HG02943 (cell line): ENCODE measurements around the gene GLI3.

Source experiments
- ATAC-seq: cut with Tn5 transposase; IDR thresholded peaks from one replicate; pipeline ENCODE4 v1.9.1; 2021; ENCODE audit warnings: mild to moderate bottlenecking, low read depth, moderate library complexity; ENCODE audit not compliant: unreplicated experiment

Gene GLI3

GRCh38 chr7:42236976-42237810 is at the start of gene GLI3:
Gene GLI3, minus strand, starts transcription at chr7:42237209. Its CDS starts 13,956 bp downstream, at chr7:42223253.
- ATAC-seq: no peak

- no peak for ATAC-seq
These were observed 48.4 kb upstream of the GLI3 start for GRCh38 chr7:42285383-42285824.

GRCh38 chr7:42283553-42283952 is 46.5 kb upstream of the GLI3 start:
- ATAC-seq: no peak

GRCh38 chr7:42278344-42278743 is 41.3 kb upstream of the GLI3 start:
- ATAC-seq: no peak

- no peak for ATAC-seq
These were observed 37.0 kb upstream of the GLI3 start for GRCh38 chr7:42274053-42274452.

GRCh38 chr7:42272793-42273665 is 36.0 kb upstream of the GLI3 start:
- no peak for ATAC-seq

- ATAC-seq: no peak
These were observed 32.2 kb upstream of the GLI3 start for GRCh38 chr7:42269161-42269560.

- ATAC-seq: no peak
These were observed 27.7 kb upstream of the GLI3 start for GRCh38 chr7:42264702-42265101.

- no peak for ATAC-seq
These were observed 27.0 kb upstream of the GLI3 start for GRCh38 chr7:42263971-42264370.

- no peak for ATAC-seq
These were observed 26.0 kb upstream of the GLI3 start for GRCh38 chr7:42262964-42263363.

GRCh38 chr7:42254217-42254616 is 17.2 kb upstream of the GLI3 start:
- no peak for ATAC-seq

GRCh38 chr7:42253316-42253715 is 16.3 kb upstream of the GLI3 start:
- ATAC-seq: no peak

GRCh38 chr7:42250411-42250810 is 13.4 kb upstream of the GLI3 start:
- no peak for ATAC-seq

GRCh38 chr7:42248579-42248978 is 11.6 kb upstream of the GLI3 start:
- no peak for ATAC-seq

- ATAC-seq: no peak
These were observed 10.3 kb upstream of the GLI3 start for GRCh38 chr7:42247301-42247700.

GRCh38 chr7:42244828-42245227 is 7.8 kb upstream of the GLI3 start:
- no peak for ATAC-seq

GRCh38 chr7:42242381-42242780 is 5.4 kb upstream of the GLI3 start:
- no peak for ATAC-seq

- no peak for ATAC-seq
These were observed 4.4 kb upstream of the GLI3 start for GRCh38 chr7:42241424-42241823.

GRCh38 chr7:42240416-42240815 is 3.4 kb upstream of the GLI3 start:
- no peak for ATAC-seq

GRCh38 chr7:42238709-42239366 is 1.8 kb upstream of the GLI3 start:
- ATAC-seq: no peak
